HG03565 (cell line): Measurements from ENCODE around the gene PLGRKT.
"Not testable (repeated sequence)": the region's sequence is repeated elsewhere in the genome, so short reads cannot be mapped to it uniquely, and the experiment has no call there.

Experiments
- ATAC-seq: cut with Tn5 transposase; IDR thresholded peaks from one replicate; pipeline ENCODE4 v1.9.1; 2021; ENCODE audit warnings: mild to moderate bottlenecking, moderate library complexity; ENCODE audit not compliant: unreplicated experiment

The PLGRKT gene

GRCh38 chr9:5388026-5388819, 49.5 kb downstream of the PLGRKT start:
- ATAC-seq, result no peak

- no peak for ATAC-seq
Measured at GRCh38 chr9:5384436-5384835, 53.3 kb downstream of the PLGRKT start.

GRCh38 chr9:5382479-5382878, 55.2 kb downstream of the PLGRKT start:
- no peak for ATAC-seq

- no peak for ATAC-seq
Measured at GRCh38 chr9:5375790-5376477, 61.8 kb downstream of the PLGRKT start.

- no peak for ATAC-seq
Measured at GRCh38 chr9:5375091-5375490, 62.6 kb downstream of the PLGRKT start.

GRCh38 chr9:5364294-5365024, 73.3 kb downstream of the PLGRKT start:
- ATAC-seq, result peak; percentile 82

GRCh38 chr9:5361326-5362010, 76.3 kb downstream of the PLGRKT start:
- no peak for ATAC-seq

- ATAC-seq, result no peak
Measured at GRCh38 chr9:5360341-5360740, 77.4 kb downstream of the PLGRKT start.

- no peak for ATAC-seq
Measured at GRCh38 chr9:5357431-5358105, 80.2 kb downstream of the PLGRKT start.

GRCh38 chr9:5355817-5356216, 81.9 kb downstream of the PLGRKT start:
- no peak for ATAC-seq

GRCh38 chr9:5355226-5355625, 82.5 kb downstream of the PLGRKT start:
- ATAC-seq, result no peak

GRCh38 chr9:5354184-5354583, 83.5 kb downstream of the PLGRKT start:
- no peak for ATAC-seq

- ATAC-seq, result no peak
Measured at GRCh38 chr9:5352637-5353248, 85.0 kb downstream of the PLGRKT start.

- peak; percentile 97 for ATAC-seq
Measured at GRCh38 chr9:5338992-5339981, 98.4 kb downstream of the PLGRKT start, which contains the start of gene RLN1. RLN1 (minus strand) TSS chr9:5339876; CDS start chr9:5339746, 130 bp downstream.

- no peak for ATAC-seq
Measured at GRCh38 chr9:5336688-5337087, 101.0 kb downstream of the PLGRKT start.

GRCh38 chr9:5331276-5331675, 106.4 kb downstream of the PLGRKT start:
- not testable (repeated sequence) for ATAC-seq

- no peak for ATAC-seq
Measured at GRCh38 chr9:5326893-5327548, 110.7 kb downstream of the PLGRKT start.

GRCh38 chr9:5326187-5326586, 111.5 kb downstream of the PLGRKT start:
- ATAC-seq, result no peak
